ENCODE measurements around the gene DERL2.

- TF ChIP-seq EP300 (IDR thresholded peaks at IDR 0.05; ENCODE audit: borderline replicate concordance), result no peak
- no peak for TF ChIP-seq REST (IDR thresholded peaks at IDR 0.05; ENCODE audit: low read depth)
- TF ChIP-seq FOXM1 (IDR thresholded peaks at IDR 0.05; ENCODE audit: borderline replicate concordance, low read depth), result no peak
- TF ChIP-seq, protein P1, sequence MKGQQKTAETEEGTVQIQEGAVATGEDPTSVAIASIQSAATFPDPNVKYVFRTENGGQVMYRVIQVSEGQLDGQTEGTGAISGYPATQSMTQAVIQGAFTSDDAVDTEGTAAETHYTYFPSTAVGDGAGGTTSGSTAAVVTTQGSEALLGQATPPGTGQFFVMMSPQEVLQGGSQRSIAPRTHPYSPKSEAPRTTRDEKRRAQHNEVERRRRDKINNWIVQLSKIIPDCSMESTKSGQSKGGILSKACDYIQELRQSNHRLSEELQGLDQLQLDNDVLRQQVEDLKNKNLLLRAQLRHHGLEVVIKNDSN (IDR thresholded peaks at IDR 0.05), result no peak
- no peak for TF ChIP-seq MAX (IDR thresholded peaks at IDR 0.05)
- no peak for TF ChIP-seq TAF1 (IDR thresholded peaks at IDR 0.05; ENCODE audit: low read depth)
- TF ChIP-seq EGR1 (IDR thresholded peaks at IDR 0.05), result no peak
- TF ChIP-seq YY1 (IDR thresholded peaks at IDR 0.05; ENCODE audit: low read depth), result no peak
- TF ChIP-seq RAD21 (IDR thresholded peaks at IDR 0.05; ENCODE audit: low read depth), result no peak
- TF ChIP-seq ZBTB7A (IDR thresholded peaks at IDR 0.05; ENCODE audit: low read depth), result no peak
These were observed 18.6 kb downstream of the DERL2 start for GRCh38 chr17:5467416-5467815.

Data from Ishikawa (cell line).